ENCODE measurements around the gene SORCS2.

Gene SORCS2

DNA sequence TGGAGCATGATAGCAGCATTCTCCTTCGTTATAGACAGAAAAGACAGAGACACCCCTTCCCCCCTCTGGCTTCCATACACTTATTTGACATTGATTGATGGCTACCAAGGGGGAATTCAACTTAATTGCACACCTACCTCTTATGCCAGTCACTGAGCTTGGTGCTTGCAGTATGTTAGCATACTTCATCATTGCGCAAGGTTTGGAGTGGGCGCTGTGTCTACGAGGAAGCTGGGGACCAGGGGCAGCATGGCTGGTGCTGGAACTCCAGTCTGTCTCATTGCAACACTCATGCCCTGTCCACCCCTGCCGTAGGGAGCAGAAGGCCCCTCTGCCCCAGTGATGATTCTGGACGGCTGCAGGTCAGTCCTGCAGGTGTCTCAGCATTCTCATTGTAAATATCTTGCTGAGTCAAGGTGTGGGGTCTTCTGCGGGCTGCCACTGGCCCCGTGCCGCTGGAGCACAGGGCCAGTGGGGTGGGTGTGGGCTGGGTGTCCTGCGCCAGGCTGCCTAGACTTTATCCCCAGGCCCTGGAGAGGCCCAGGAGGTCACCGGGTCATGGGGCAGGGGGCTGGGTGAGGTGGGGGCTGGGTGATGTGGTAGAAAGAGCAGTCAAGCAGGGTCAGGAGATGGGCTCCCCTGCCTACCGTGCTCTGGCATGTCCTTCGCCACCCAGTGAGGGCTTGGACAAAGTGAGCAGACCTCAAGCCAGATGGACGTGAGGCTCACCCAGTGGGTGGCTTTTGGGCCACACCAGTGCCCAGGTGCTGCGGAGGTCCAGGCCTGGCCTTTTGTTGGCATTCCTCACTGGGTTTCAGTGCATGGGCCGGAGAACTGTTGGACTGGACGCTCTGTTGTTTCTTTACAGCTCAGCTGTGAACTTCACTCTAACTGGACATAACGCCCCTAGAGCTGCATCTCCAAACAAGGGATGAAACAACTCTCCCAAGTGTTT lies 156.9 kb downstream of the SORCS2 start:
- H3K4me1 ChIP-seq (ENCODE audit: insufficient read depth, low read length) = no peaks in the 10 kb centered on the region
- H3K36me3 ChIP-seq (ENCODE audit: insufficient read depth, low read length) = no peaks in the 10 kb centered on the region
- no peak overlapping the region for H2AFZ ChIP-seq (ENCODE audit: low read depth, low read length)
- H3K9me3 ChIP-seq (ENCODE audit: low read length) = no peaks in the 10 kb centered on the region
- H3K27me3 ChIP-seq (ENCODE audit: insufficient read depth, low read length) = no peaks in the 10 kb centered on the region
- no peak overlapping the region for H3K4me3 ChIP-seq (ENCODE audit: low read length)

DNA sequence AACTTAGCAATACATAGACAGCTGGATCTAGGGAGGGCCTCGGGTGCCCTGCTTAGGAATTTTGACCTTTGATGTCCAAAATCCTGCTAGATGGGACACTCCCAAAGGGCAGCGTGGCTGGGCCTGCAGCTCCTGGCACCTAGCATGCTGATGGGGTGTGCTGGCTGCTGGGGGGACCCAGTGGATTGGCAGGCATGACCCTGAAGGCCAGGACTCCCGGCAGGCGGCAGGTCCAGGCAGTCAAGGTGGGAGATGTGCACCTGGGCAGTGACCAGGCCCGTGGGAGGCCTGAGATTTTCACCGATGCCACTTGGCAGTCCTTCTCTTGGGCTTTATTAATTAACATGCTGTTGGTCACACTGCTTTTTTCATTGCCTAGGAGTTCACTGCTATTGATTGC lies 158.1 kb downstream of the SORCS2 start:
- H2AFZ ChIP-seq (ENCODE audit: low read depth, low read length) = no peak overlapping the region
- no peaks in the 10 kb centered on the region for H3K9me3 ChIP-seq (ENCODE audit: low read length)
- H3K36me3 ChIP-seq (ENCODE audit: insufficient read depth, low read length) = no peaks in the 10 kb centered on the region
- no peak overlapping the region for H3K4me3 ChIP-seq (ENCODE audit: low read length)
- H3K27me3 ChIP-seq (ENCODE audit: insufficient read depth, low read length) = no peaks in the 10 kb centered on the region
- H3K4me1 ChIP-seq (ENCODE audit: insufficient read depth, low read length) = no peaks in the 10 kb centered on the region

DNA sequence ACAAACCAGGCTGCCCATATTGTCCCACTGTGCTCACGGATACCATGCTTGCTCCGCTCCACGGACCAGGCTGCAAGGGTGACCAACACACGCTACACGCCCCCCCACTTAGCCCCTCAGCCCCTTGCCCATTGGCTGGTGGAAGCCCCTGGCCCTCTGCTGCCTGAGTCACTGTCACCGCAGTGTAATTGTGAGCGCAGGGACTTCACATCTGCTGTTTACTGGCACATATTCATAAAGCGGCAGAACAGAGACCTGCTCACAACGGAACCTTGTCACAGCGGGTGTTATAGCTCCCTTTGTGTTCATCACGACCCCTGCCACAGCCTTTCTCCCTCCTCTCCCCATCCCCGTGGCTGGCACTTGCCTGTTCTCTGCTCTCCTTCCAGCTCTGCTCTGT lies 158.7 kb downstream of the SORCS2 start:
- Histone ChIP-seq H3K4me3 (ENCODE audit: low read length) (no peak overlapping the region), H2AFZ (ENCODE audit: low read depth, low read length) (no peak overlapping the region), H3K27me3 (ENCODE audit: insufficient read depth, low read length) (no peaks in the 10 kb centered on the region), H3K4me1 (ENCODE audit: insufficient read depth, low read length) (no peaks in the 10 kb centered on the region), H3K36me3 (ENCODE audit: insufficient read depth, low read length) (no peaks in the 10 kb centered on the region), H3K9me3 (ENCODE audit: low read length) (no peaks in the 10 kb centered on the region)

DNA sequence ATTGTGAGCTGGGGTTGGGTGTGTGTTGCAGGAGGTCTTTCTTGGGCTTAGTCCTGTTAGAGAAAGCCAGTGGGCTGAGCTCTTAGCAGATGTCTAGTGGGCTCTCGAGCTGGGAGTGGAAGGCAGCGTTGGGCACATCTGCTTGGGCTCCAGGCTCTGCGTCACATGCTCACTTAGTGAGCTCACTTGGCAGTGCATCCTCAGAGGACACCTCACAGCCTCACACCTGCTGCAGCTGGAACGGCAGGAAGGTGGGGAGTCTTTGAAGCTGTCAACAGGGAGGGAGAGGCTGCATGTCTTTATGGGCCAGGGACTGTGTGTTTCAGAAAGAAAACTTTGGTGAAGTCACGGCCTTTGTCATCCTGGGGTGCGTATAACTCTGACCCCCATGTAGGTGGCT lies 160.1 kb downstream of the SORCS2 start:
- no peaks in the 10 kb centered on the region for H3K27me3 ChIP-seq (ENCODE audit: insufficient read depth, low read length)
- H3K4me3 ChIP-seq (ENCODE audit: low read length) = no peak overlapping the region

DNA sequence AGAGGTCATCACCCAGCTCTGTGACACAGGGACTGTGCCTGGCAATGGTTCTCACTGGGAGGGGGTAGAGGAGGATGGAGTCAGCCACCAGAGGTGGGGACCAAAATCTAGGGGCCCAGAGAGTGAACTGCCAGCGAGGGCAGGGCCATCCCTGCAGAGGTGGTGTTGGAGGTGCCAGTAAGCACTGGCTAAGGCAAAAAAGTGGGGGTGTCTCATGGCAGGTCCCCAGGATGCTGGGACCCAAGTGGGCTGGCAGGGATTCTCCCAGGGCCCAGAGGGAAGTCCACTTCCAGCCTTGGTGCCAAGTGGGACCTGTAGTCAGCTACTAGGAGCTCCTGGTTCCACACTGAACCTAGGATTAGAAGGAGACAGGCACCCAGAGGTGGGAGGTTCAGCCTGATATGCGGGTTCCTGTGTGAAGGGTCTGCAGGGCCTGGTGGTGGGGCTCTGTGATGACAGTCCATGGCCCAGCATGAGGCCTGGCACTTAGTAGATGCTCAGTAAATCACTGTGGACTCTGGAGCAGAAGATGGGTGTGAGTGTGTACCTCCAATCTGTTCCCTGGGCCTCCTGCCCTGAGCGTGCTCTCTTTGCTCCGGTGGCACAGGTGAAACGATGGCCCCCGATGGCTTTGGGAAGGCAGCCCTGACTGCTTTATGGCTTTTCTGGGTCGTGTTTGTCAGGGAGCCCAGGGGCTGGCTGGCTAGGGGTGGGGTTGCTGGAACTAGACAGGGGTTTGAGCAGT lies 160.9 kb downstream of the SORCS2 start:
- H3K9me3 ChIP-seq (ENCODE audit: low read length) = no peaks in the 10 kb centered on the region

More for the DNA sequence above, 160.1 kb downstream of the SORCS2 start:
- H2AFZ ChIP-seq (ENCODE audit: low read depth, low read length) = no peak overlapping the region
- H3K9me3 ChIP-seq (ENCODE audit: low read length) = no peaks in the 10 kb centered on the region
- H3K36me3 ChIP-seq (ENCODE audit: insufficient read depth, low read length) = no peaks in the 10 kb centered on the region
- H3K4me1 ChIP-seq (ENCODE audit: insufficient read depth, low read length) = no peaks in the 10 kb centered on the region

DNA sequence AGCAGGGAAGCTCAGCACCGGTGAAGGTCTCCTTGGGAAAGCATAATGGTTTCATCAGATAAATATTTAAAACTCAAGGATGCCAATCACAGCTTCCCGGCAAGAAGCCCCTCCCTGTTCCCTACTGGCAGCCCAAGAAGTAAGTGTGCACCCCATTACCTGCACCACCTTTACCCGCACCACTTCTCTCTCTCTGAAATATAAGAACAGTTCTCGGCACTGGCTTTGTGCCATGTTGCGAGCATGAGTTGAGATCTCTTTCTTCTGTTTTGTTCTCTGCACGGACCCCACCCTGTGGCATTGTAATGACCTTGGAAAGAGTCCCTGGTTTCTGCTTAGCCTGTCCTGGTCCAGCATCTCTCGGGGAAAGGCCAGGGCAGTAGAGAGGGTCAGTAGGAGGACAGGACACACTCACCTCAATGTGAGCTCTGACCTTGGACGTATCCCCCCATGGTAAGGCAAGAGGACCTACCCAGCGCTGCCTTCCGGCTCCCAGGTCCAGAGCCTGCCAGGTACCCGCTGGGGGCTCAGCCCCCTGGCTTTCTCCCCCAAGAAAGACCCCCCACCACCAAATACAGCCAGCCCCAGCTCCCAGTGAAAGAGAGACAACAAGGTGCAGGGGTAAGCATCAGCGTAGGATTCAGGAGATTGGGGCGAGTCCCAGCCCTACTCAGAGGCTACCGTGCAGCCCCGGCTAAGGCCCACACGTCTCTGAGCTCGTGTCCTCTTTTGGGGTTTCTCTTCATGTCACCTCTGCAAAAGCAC lies 161.7 kb downstream of the SORCS2 start:
- H3K27me3 ChIP-seq (ENCODE audit: insufficient read depth, low read length) = no peaks in the 10 kb centered on the region

More for the DNA sequence above, 160.9 kb downstream of the SORCS2 start:
- Histone ChIP-seq H3K4me1 (ENCODE audit: insufficient read depth, low read length) (no peaks in the 10 kb centered on the region), H3K36me3 (ENCODE audit: insufficient read depth, low read length) (no peaks in the 10 kb centered on the region), H3K4me3 (ENCODE audit: low read length) (no peak overlapping the region), H3K27me3 (ENCODE audit: insufficient read depth, low read length) (no peaks in the 10 kb centered on the region), H2AFZ (ENCODE audit: low read depth, low read length) (no peak overlapping the region)

DNA sequence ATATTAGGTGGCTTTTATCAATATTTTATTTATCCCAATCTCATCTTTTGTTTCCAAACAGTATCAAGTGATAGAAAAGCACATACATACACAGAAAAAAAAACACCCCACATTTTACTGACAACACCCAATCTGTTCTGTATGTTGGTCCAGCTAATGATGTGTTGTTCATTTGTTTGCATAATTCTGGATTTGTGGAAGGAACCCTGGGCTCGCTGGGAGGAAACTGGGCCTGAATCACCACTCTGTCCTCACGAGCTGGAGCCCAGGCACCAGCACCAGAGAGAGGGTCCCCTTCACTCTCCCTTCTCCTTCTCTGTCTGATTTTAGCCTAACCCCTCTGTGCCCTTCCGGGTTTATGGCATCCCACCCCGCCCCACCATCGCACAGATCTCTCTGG lies 162.6 kb downstream of the SORCS2 start:
- Histone ChIP-seq H3K9me3 (ENCODE audit: low read length) (no peaks in the 10 kb centered on the region), H3K27me3 (ENCODE audit: insufficient read depth, low read length) (no peaks in the 10 kb centered on the region), H2AFZ (ENCODE audit: low read depth, low read length) (no peak overlapping the region), H3K4me1 (ENCODE audit: insufficient read depth, low read length) (no peaks in the 10 kb centered on the region), H3K36me3 (ENCODE audit: insufficient read depth, low read length) (no peaks in the 10 kb centered on the region), H3K4me3 (ENCODE audit: low read length) (no peak overlapping the region)

More for the DNA sequence above, 161.7 kb downstream of the SORCS2 start:
- no peaks in the 10 kb centered on the region for H3K4me1 ChIP-seq (ENCODE audit: insufficient read depth, low read length)
- no peaks in the 10 kb centered on the region for H3K9me3 ChIP-seq (ENCODE audit: low read length)
- H2AFZ ChIP-seq (ENCODE audit: low read depth, low read length) = no peak overlapping the region
- H3K4me3 ChIP-seq (ENCODE audit: low read length) = no peak overlapping the region
- no peaks in the 10 kb centered on the region for H3K36me3 ChIP-seq (ENCODE audit: insufficient read depth, low read length)

DNA sequence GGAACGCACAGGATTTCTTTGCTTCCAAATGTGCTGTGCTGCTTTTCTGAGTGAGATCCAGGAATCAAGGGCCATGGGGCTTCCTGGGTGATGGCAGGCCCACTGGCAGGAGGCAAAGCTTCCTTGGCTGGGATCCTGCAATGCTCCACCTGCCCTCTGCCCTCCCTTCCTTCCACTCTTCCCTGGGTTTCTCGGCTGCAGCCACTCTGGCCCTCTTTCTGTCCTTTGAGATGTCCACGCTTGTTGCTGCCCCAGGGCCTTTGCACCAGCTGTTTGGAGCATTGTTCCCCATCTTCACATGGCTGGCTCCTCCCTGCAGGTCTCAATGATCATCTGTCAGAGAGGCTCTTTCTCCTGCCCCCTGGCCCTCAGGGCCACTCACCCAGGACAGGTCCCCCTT lies 163.5 kb downstream of the SORCS2 start:
- no peak overlapping the region for H3K4me3 ChIP-seq (ENCODE audit: low read length)
- no peaks in the 10 kb centered on the region for H3K36me3 ChIP-seq (ENCODE audit: insufficient read depth, low read length)
- H3K4me1 ChIP-seq (ENCODE audit: insufficient read depth, low read length) = no peaks in the 10 kb centered on the region
- no peaks in the 10 kb centered on the region for H3K27me3 ChIP-seq (ENCODE audit: insufficient read depth, low read length)
- H2AFZ ChIP-seq (ENCODE audit: low read depth, low read length) = no peak overlapping the region
- no peaks in the 10 kb centered on the region for H3K9me3 ChIP-seq (ENCODE audit: low read length)

DNA sequence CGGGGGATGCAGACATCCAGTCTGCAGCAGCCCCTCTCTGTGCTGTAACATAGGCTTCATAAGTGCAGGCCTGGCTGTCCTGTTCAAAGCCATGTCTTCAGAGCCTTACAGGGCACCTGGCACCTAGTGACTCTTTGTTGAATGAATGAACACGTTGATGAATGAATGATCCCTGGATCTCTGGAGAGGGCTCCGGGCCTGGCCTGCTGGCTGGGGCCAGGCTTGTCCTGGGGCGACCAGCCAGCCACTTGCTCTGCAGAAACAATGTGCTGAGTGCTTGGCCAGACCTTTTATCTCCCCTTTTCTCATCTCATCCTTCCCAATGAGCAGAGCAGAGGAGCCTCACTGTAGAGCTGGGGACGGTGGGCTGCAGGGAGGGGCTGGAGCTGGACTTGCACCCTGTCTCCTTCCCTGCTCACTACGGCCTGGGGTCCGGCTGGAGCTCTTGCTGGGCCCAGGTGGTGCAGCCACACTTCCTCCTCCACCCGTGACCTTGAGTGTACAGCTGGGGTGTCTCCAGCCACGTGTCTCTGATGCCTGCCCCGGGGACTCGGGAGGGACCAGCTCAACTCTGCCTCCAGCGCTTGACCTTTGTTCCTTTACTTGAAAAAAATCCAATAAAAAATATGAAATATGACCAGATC lies 164.5 kb downstream of the SORCS2 start:
- no peaks in the 10 kb centered on the region for H3K9me3 ChIP-seq (ENCODE audit: low read length)
- H3K27me3 ChIP-seq (ENCODE audit: insufficient read depth, low read length) = no peaks in the 10 kb centered on the region
- H3K36me3 ChIP-seq (ENCODE audit: insufficient read depth, low read length) = no peaks in the 10 kb centered on the region
- no peaks in the 10 kb centered on the region for H3K4me1 ChIP-seq (ENCODE audit: insufficient read depth, low read length)
- H3K4me3 ChIP-seq (ENCODE audit: low read length) = no peak overlapping the region
- no peak overlapping the region for H2AFZ ChIP-seq (ENCODE audit: low read depth, low read length)

DNA sequence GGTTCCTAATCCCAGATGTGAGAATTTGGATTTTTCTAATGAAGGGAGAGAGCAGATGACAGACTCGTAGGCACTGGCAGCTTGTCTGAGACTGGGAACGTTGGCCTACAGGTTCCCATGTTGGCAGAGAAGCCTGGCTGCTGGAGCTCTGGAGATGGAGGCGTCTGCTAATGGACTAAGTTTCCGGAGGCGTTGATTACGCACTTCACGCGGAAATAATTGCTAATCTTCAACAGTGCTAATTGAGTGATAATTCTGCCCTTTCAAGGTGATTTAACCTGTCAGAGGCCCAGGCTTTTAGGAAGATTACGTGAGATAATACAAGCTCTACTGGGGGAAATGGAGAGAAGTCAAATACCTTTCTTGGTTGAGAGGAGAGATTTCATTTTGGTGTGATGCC lies 165.0 kb downstream of the SORCS2 start:
- Histone ChIP-seq H3K27me3 (ENCODE audit: insufficient read depth, low read length) (no peaks in the 10 kb centered on the region), H3K4me1 (ENCODE audit: insufficient read depth, low read length) (no peaks in the 10 kb centered on the region), H2AFZ (ENCODE audit: low read depth, low read length) (no peak overlapping the region), H3K9me3 (ENCODE audit: low read length) (no peaks in the 10 kb centered on the region), H3K4me3 (ENCODE audit: low read length) (no peak overlapping the region), H3K36me3 (ENCODE audit: insufficient read depth, low read length) (no peaks in the 10 kb centered on the region)

DNA sequence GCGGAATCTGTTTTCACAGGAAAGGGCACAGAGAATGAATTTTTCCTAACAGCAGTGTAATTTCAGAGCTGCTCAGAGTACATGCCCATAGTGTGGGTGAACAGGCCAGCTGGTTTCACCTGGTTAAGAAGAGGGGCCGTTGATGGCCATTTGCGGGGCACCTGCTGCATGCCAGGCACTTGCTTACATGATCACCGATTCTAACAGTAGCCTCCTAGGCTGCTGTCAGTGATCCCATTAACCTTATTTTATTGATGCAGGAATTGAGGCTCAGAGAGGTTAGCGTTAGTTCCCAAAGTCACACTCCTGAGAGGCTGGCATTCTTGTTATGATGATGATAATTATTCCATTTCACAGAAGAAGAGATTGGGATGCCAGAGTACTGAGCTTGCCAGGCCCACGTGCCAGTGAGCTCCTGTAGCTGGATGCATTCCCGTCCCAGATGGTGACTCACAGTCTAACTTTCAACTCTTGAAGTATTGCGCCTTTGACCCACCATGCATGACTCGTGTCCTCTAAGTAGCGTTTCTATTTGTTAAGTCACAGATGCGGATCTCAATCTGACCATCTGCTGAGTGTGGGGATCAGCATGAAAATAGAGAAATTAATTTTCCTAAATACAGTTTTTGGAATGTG lies 165.9 kb downstream of the SORCS2 start:
- no peaks in the 10 kb centered on the region for H3K9me3 ChIP-seq (ENCODE audit: low read length)
- no peak overlapping the region for H2AFZ ChIP-seq (ENCODE audit: low read depth, low read length)
- H3K36me3 ChIP-seq (ENCODE audit: insufficient read depth, low read length) = no peaks in the 10 kb centered on the region
- H3K27me3 ChIP-seq (ENCODE audit: insufficient read depth, low read length) = no peaks in the 10 kb centered on the region
- no peaks in the 10 kb centered on the region for H3K4me1 ChIP-seq (ENCODE audit: insufficient read depth, low read length)
- H3K4me3 ChIP-seq (ENCODE audit: low read length) = no peak overlapping the region

DNA sequence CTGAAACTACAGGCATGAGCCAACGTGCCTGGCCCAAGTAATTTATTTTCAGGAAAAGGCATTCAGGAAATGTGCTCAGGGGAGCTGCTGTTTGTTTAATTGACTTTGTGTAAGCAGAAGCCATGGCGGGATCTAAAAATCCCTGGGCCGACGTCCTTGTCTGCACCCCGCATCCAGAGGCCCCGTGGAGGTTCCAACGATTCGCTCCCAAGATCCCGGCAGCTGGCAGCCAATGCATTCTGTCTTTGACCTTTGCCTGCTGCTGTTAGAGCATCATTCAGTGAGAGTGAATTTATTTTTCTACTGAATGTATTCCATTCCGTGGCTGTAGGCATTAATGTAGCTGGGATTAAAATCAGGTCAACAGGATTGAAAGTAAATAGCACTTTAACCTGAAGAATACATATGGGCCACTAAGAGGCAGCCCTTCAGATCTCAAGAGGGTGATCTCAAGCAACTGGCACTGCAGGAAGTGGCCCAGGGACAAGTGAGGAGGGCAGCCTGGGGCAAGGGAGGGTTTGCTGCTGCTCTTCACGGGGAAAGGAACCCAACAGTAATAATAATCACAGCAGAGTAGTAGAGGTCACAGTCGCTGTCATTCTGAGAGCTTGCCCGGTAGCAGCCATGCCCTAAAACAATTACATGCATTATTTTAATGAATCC lies 167.2 kb downstream of the SORCS2 start:
- H3K9me3 ChIP-seq (ENCODE audit: low read length) = no peaks in the 10 kb centered on the region
- H3K4me1 ChIP-seq (ENCODE audit: insufficient read depth, low read length) = no peaks in the 10 kb centered on the region
- H2AFZ ChIP-seq (ENCODE audit: low read depth, low read length) = no peak overlapping the region
- no peaks in the 10 kb centered on the region for H3K36me3 ChIP-seq (ENCODE audit: insufficient read depth, low read length)
- no peak overlapping the region for H3K4me3 ChIP-seq (ENCODE audit: low read length)
- no peaks in the 10 kb centered on the region for H3K27me3 ChIP-seq (ENCODE audit: insufficient read depth, low read length)
